Thoracic aorta (tissue), 2 donors: ENCODE data around the gene FAM118B. TPM values are rescaled to one million over a fixed set of nuclear protein-coding genes. Genes with fewer than 3 reads are reported as not detected.

ENCODE experiments used
- ATAC-seq: fragments of 150-250 bp; one replicate; pipeline ENCODE4 v1.8.0; 2017; ENCODE audit warnings: low read depth; ENCODE audit not compliant: insufficient number of reproducible peaks, low FRiP score
- DNase-seq: peaks from one replicate; pipeline ENCODE4 v3.0.0-alpha.2; 2020; ENCODE audit warnings: low spot score
- H3K27ac ChIP-seq, 2 donors: fragments of 200-600 bp; sonication (generic); 1 replicate in 1 of 2; 2 replicates in 1 of 2; pipeline ENCODE4 v1.5.1; 2016; ENCODE audit warnings: mild to moderate bottlenecking in 2 of 2, moderate library complexity in 2 of 2
- H3K27me3 ChIP-seq: fragments of 200-600 bp; sonication (generic); replicated peaks from 2 replicates; pipeline ENCODE4 v1.6.0; 2016; ENCODE audit warnings: mild to moderate bottlenecking; ENCODE audit not compliant: insufficient read depth
- H3K36me3 ChIP-seq: fragments of 200-600 bp; sonication (generic); one replicate; pipeline ENCODE4 v1.5.1; 2016
- H3K4me1 ChIP-seq, 2 donors: fragments of 200-600 bp; sonication (generic); 1 replicate in 1 of 2; 2 replicates in 1 of 2; pipeline versions ENCODE4 v1.5.1 to v1.6.0; 2016; ENCODE audit warnings: low read depth in 2 of 2, mild to moderate bottlenecking in 1 of 2; ENCODE audit not compliant: control insufficient read depth in 1 of 2
- H3K4me3 ChIP-seq: fragments of 200-600 bp; sonication (generic); 2 replicates; pipeline ENCODE4 v1.5.1; 2016; ENCODE audit warnings: mild to moderate bottlenecking
- H3K9me3 ChIP-seq: fragments of 200-600 bp; sonication (generic); 2 replicates; pipeline ENCODE4 v1.5.1; 2016
- CTCF ChIP-seq: fragments of 200-600 bp; sonication (generic); IDR thresholded peaks from one replicate; pipeline ENCODE4 v1.5.1; 2019; ENCODE audit warnings: antibody characterized with exemption
- total RNA-seq, 2 donors: library from RNA; depleted of rRNA; stranded (reverse); fragments of >200 nt; gene quantifications; one replicate each; pipeline versions ENCODE4 v1.1.0 to v1.2.3, GENCODE V29; 2016

FAM118B gene
- total RNA-seq, 2 donors from 2014 or later: 8.4 to 14.5 TPM

DNA sequence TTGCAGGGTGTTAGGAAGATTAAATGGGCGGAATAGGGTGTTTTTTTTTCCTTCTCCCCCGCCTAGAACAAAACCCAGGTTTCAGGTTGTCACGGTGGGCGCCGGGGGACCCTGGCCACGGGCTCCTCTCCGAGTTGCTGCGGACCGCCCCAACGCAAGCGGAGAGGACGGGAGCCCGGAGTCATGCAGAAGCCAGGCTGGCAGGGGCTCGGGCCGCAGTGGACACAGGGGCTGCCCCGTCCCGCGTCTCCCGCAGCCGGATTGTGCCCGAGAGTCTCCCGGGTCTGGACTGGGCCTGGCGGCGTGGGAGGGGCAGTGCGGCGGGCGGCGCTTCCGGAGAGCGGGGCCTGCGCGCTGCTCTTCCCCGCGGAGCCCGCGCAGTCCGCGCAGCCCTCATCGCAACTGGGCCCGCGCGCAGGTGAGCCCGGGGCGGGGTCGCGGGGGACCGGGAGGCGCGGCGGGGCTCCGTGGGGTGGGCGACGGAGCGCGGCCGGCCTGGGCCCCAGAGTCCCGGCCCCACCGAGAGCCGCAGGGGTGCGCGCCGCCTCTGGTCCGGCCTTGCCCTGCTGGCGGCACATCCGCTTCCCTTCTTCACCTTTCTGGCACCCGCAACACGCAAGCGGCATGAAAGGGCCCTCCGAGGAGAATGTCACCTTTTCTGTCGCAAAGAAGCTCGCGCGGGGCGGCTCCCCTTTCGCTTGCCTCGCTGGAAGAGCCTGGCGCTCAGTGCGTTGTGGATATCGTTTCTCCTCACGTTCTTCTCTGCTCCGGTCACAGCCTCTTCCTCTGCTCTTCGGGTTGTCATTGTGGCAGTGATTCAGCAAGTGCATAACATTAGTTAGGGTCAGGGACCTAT, 71.4 kb downstream of the FAM118B start, which contains the start of gene TIRAP:
Gene TIRAP, plus strand, starts transcription at position 358 of the 856 bp plus-strand sequence. CDS start 7,802 bp downstream, outside the sequence.
- Histone ChIP-seq H3K4me1 (peaks cover 14 to 25% of the 10 kb centered on the region in 2 donors), H3K27ac (peak within 1 kb of the TSS; percentile 78 to 84), H3K36me3 (peaks cover 6% of the 10 kb centered on the region), H3K4me3 (peak within 1 kb of the TSS; percentile 80), H3K27me3 (no peaks in the 10 kb centered on the region), H3K9me3 (no peaks in the 10 kb centered on the region)
- peak; percentile 45 for ATAC-seq
- peak; percentile 36 for TF ChIP-seq CTCF
- DNase-seq: no peak

DNA sequence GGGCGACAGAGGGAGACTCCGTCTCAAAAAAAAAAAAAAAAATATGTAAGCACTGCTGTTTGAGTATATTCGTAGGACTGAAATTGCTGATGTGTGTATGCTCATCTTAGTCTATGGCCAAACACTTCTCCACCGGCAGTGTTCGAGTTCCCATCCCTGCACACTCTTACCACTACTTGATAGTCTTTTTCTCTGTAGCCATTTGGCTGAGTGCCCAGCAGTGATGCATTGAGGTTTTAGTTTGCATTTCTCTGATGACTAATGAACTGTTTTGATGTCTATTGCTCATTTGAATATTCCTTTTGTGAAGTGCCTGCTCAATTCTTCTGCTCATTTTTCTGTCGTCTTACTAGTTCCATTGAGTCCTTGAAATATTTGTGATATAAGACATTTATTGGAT, 73.2 kb downstream of the FAM118B start:
- H3K9me3 ChIP-seq: no peaks in the 10 kb centered on the region
- DNase-seq: peak; percentile 61
- no peak overlapping the region for H3K27ac ChIP-seq
- no peaks in the 10 kb centered on the region for H3K27me3 ChIP-seq
- no peak for ATAC-seq
- peaks cover 9% of the 10 kb centered on the region for H3K36me3 ChIP-seq
- no peak for TF ChIP-seq CTCF
- peaks cover 14 to 25% of the 10 kb centered on the region in 2 donors for H3K4me1 ChIP-seq
- H3K4me3 ChIP-seq: no peak overlapping the region

GRCh38 chr11:126288237-126288636, 76.7 kb downstream of the FAM118B start:
- Histone ChIP-seq H3K27ac (no peak overlapping the region), H3K36me3 (peaks cover 38% of the 10 kb centered on the region), H3K4me3 (no peak overlapping the region), H3K4me1 (peaks cover 6 to 16% of the 10 kb centered on the region in 2 donors), H3K27me3 (no peaks in the 10 kb centered on the region), H3K9me3 (no peaks in the 10 kb centered on the region)
- ATAC-seq (no peak), DNase-seq (no peak)
- TF ChIP-seq CTCF: no peak

DNA sequence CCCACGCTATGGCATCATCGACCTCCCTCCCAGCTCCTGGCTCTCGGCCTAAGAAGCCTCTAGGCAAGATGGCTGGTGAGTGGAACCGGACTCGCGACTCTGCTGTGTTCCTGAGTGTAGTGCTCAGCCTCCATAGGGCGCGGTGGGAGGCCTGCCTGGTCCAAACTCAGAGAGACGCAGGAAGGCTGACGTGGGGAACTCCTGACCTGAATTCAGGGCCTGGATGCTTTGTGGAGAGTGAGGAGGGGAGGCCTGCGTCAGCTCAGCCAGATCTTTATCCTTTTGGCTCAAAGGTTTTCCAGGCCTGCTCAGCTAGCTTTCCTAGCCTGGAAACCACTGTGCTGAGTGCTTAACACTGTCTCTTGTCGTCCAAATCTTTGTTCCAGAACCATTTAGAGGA, 79.3 kb downstream of the FAM118B start:
- Histone ChIP-seq H3K36me3 (peaks cover 42% of the 10 kb centered on the region), H3K4me1 (no peaks in the 10 kb centered on the region), H3K4me3 (no peak overlapping the region), H3K9me3 (no peaks in the 10 kb centered on the region), H3K27me3 (no peaks in the 10 kb centered on the region), H3K27ac (no peak overlapping the region)
- no peak for TF ChIP-seq CTCF
- no peak for DNase-seq
- no peak for ATAC-seq

- H3K4me3 ChIP-seq: no peak overlapping the region
- no peak for TF ChIP-seq CTCF
- H3K27me3 ChIP-seq: no peaks in the 10 kb centered on the region
- peaks cover 37% of the 10 kb centered on the region for H3K36me3 ChIP-seq
- H3K27ac ChIP-seq: no peak overlapping the region
- no peaks in the 10 kb centered on the region for H3K4me1 ChIP-seq
- ATAC-seq (no peak), DNase-seq (no peak)
- H3K9me3 ChIP-seq: no peaks in the 10 kb centered on the region
Observed at GRCh38 chr11:126293726-126294125, 82.1 kb downstream of the FAM118B start.
